K562 (cell line): ENCODE data around the gene CFAP206. TPM values are rescaled to one million over a fixed set of nuclear protein-coding genes. Genes with fewer than 3 reads are reported as not detected.

Experiments
- ATAC-seq: fragments of 200-7000 bp; cut with Tn5 transposase; 3 replicates; pipeline ENCODE4 v1.9.1; 2020; ENCODE audit warnings: moderate library complexity
- BruUV-seq: library from RNA; stranded (reverse); fragments of 400-500 nt; replicated peaks from 2 replicates; lab custom pipeline; 2021; lab: Mats Ljungman, UMichigan
- CTCF ChIA-PET: fragments of 300-600 bp; formaldehyde crosslinking; extraction: SDS; loops from one replicate; lab custom pipeline; 2021; ENCODE audit warnings: low intra/inter-chr PET ratio; lab: Yijun Ruan, JAX
- POLR2A ChIA-PET: fragments of 300-600, 350-650 bp; sonication (Branson Sonifier 250); formaldehyde crosslinking; extraction: SDS; loops from one replicate; lab custom pipeline; 2021; ENCODE audit warnings: antibody characterized with exemption, inconsistent platforms; lab: Yijun Ruan, JAX
- DNase-seq, 4 experiments: peaks; one replicate each; pipeline versions ENCODE4 v3.0.0 to v3.0.0-alpha.2; 2011 to 2018; ENCODE audit warnings: low spot score in 3 of 4, mixed read lengths in 3 of 4; ENCODE audit errors: extremely low read depth in 1 of 4
- FAIRE-seq: peaks from 2 replicates; lab custom pipeline; 2011; peaks lifted over from hg19 to GRCh38; lab: Jason Lieb, UNC
- H2AFZ ChIP-seq: 2 replicates; pipeline ENCODE4 v1.6.0; 2011; ENCODE audit warnings: low read depth, low read length, control low read depth, inconsistent platforms
- H3K27ac ChIP-seq: fragments of 200-600 bp; 3 replicates; pipeline ENCODE4 v1.8.0; 2011; ENCODE audit warnings: low read depth, mild to moderate bottlenecking, control low read depth, inconsistent platforms, low read length, moderate library complexity, mixed read lengths; ENCODE audit errors: extremely low read depth
- H3K27me3 ChIP-seq, 2 experiments: fragments of 300-600 bp in 1 of 2; 2 replicates in 1 of 2; 3 replicates in 1 of 2; pipeline versions ENCODE4 v1.6.0 to v1.8.0; 2011; ENCODE audit warnings: inconsistent platforms in 2 of 2, low read length in 2 of 2, mild to moderate bottlenecking in 1 of 2, mixed read lengths in 1 of 2, moderate library complexity in 1 of 2; ENCODE audit not compliant: control insufficient read depth in 2 of 2, insufficient read depth in 2 of 2
- H3K36me3 ChIP-seq: fragments of 300-600 bp; 3 replicates; pipeline ENCODE4 v1.8.0; 2011; ENCODE audit warnings: mild to moderate bottlenecking, low read length, inconsistent platforms; ENCODE audit not compliant: control insufficient read depth, insufficient read depth
- H3K4me1 ChIP-seq, 2 experiments: fragments of 200-600 bp in 1 of 2; replicated peaks in 1 of 2; 2 replicates in 1 of 2; 3 replicates in 1 of 2; pipeline versions ENCODE4 v1.5.1 to v1.8.0; 2011; ENCODE audit warnings: inconsistent platforms in 2 of 2, low read length in 2 of 2, mild to moderate bottlenecking in 1 of 2, mixed read lengths in 1 of 2, moderate library complexity in 1 of 2; ENCODE audit not compliant: control insufficient read depth in 2 of 2, insufficient read depth in 2 of 2
- H3K4me2 ChIP-seq: 2 replicates; pipeline ENCODE4 v1.6.1; 2011; ENCODE audit warnings: low read length, control low read depth, inconsistent platforms, mixed read lengths; ENCODE audit not compliant: insufficient read depth
- H3K4me3 ChIP-seq: fragments of 200-600 bp; sonication (generic), shearing (Covaris generic); 2 replicates; pipeline ENCODE4 v1.5.1; 2016; ENCODE audit warnings: control low read depth, inconsistent platforms
- H3K79me2 ChIP-seq: fragments of 200-600 bp; 3 replicates; pipeline ENCODE4 v1.8.0; 2011; ENCODE audit warnings: low read length, inconsistent platforms; ENCODE audit not compliant: control insufficient read depth, insufficient read depth
- H3K9ac ChIP-seq, 2 experiments: 2 replicates each; pipeline versions ENCODE4 v1.6.0 to v1.6.1; 2011; ENCODE audit warnings: low read depth in 2 of 2, low read length in 2 of 2, control low read depth in 1 of 2, inconsistent platforms in 1 of 2, mild to moderate bottlenecking in 1 of 2, mixed read lengths in 1 of 2; ENCODE audit not compliant: insufficient read depth in 1 of 2
- H3K9me1 ChIP-seq: one replicate; pipeline ENCODE4 v1.6.0; 2011; ENCODE audit warnings: inconsistent platforms, mild to moderate bottlenecking, low read length, moderate library complexity; ENCODE audit not compliant: control insufficient read depth, insufficient read depth
- H3K9me3 ChIP-seq: replicated peaks from 2 replicates; pipeline ENCODE4 v1.5.1; 2011; ENCODE audit warnings: low read depth, low read length, inconsistent platforms; ENCODE audit not compliant: control insufficient read depth, insufficient read depth
- H4K20me1 ChIP-seq: replicated peaks from 2 replicates; pipeline ENCODE4 v1.6.1; 2011; ENCODE audit warnings: low read length, inconsistent platforms, mixed read lengths; ENCODE audit not compliant: control insufficient read depth, insufficient read depth
- ARID2 ChIP-seq: fragments of 450-650 bp; IDR thresholded peaks from 2 replicates; pipeline ENCODE4 v1.6.1; 2017; ENCODE audit warnings: antibody characterized with exemption, mild to moderate bottlenecking
- CSDE1 ChIP-seq, 2 experiments: fragments of 450-650 bp; IDR thresholded peaks; 2 replicates each; pipeline ENCODE4 v1.6.1; 2016; ENCODE audit warnings: mild to moderate bottlenecking in 1 of 2
- IRF9 ChIP-seq: fragments of 450-650 bp; IDR thresholded peaks from 2 replicates; pipeline ENCODE4 v1.6.1; 2016; ENCODE audit warnings: missing biosample characterization, missing genetic modification characterization
- NCOA4 ChIP-seq: fragments of 450-650 bp; IDR thresholded peaks from 2 replicates; pipeline ENCODE4 v1.6.1; 2018; ENCODE audit warnings: mild to moderate bottlenecking; ENCODE audit not compliant: partially characterized antibody
- POLR2H ChIP-seq: IDR thresholded peaks from 2 replicates; pipeline ENCODE4 v1.6.1; 2016; ENCODE audit warnings: missing genetic modification characterization, low read depth, mild to moderate bottlenecking, control low read depth, missing compliant biosample characterization, moderate library complexity
- RAD21 ChIP-seq, 2 experiments: fragments of 250-450 bp in 1 of 2; fragments of 450-650 bp in 1 of 2; sonication (Bioruptor Pico) in 1 of 2; formaldehyde crosslinking in 1 of 2; IDR thresholded peaks in 1 of 2; conservative IDR thresholded peaks in 1 of 2; 2 replicates each; pipeline versions ENCODE4 v1.4.0 to v1.8.0; 2020 to 2022; ENCODE audit warnings: mild to moderate bottlenecking in 2 of 2, moderate library complexity in 1 of 2
- REST ChIP-seq, 2 experiments: fragments of 450-650 bp; formaldehyde crosslinking in 1 of 2; IDR thresholded peaks; 2 replicates each; pipeline versions ENCODE4 v1.4.0 to v1.6.1; 2014 to 2020; ENCODE audit warnings: mild to moderate bottlenecking in 2 of 2, borderline replicate concordance in 1 of 2, low read depth in 1 of 2
- SMC3 ChIP-seq: conservative IDR thresholded peaks from 2 replicates; pipeline ENCODE4 v1.6.1; 2011; ENCODE audit warnings: low read depth, low read length, improper control_type of control experiment; ENCODE audit not compliant: insufficient read depth
- TCF3 ChIP-seq: sonication (generic); formaldehyde crosslinking; IDR thresholded peaks from 2 replicates; pipeline ENCODE4 v1.4.0; 2020; ENCODE audit warnings: mild to moderate bottlenecking, missing genetic modification reagents
- ZNF134 ChIP-seq: fragments of 250-450 bp; sonication (Bioruptor Pico); conservative IDR thresholded peaks from 2 replicates; pipeline ENCODE4 v1.4.0; 2020
- WGBS: fragments of 100-300 bp; shearing (Covaris generic); methylation state at CpG from one replicate; pipeline ENCODE4 v1.1.6; 2016; ENCODE audit warnings: low coverage, mixed read lengths; ENCODE audit not compliant: insufficient coverage; ENCODE audit errors: missing lambda C conversion rate; 5-methylcytosine and 5-hydroxymethylcytosine counted together
- in situ Hi-C: fragments of 300-500 bp; cut with MboI; formaldehyde crosslinking; loops from 4 replicates; pipeline ENCODE4 v1.15.0; 2018; ENCODE audit warnings: inconsistent platforms, mixed read lengths
- intact Hi-C: fragments of 100-400 bp; cut with micrococcal nuclease; formaldehyde crosslinking; loops from 2 replicates; pipeline ENCODE4 v1.14.2; 2022
- polyA plus RNA-seq, 8 experiments: library from polyadenylated mRNA; depleted of rRNA in 4 of 8; stranded (reverse) in 5 of 8; unstranded in 3 of 8; fragments of >200 nt; fragmentation: Nextera tagmentation in 2 of 8; fragmentation: Illumina TruSeq in 1 of 8; extraction: Ambion mirVana in 2 of 8; extraction: Trizol in 1 of 8; gene quantifications; 2 replicates each; pipeline versions ENCODE4 v1.2.1 to v1.2.3, GENCODE V29; 2011 to 2014; ENCODE audit warnings: inconsistent platforms in 1 of 8, missing spikeins in 1 of 8
- total RNA-seq, 7 experiments: library from RNA; depleted of rRNA in 6 of 7; stranded (reverse); fragments of >200 nt in 6 of 7; fragmentation: Illumina TruSeq in 2 of 7; extraction: Trizol in 2 of 7; gene quantifications; 2 replicates each; pipeline versions ENCODE4 v1.2.1 to v1.2.3, GENCODE V29; 2011 to 2021; ENCODE audit warnings: low replicate concordance in 1 of 7

The CFAP206 gene
- total and polyA plus RNA-seq, 9 of the 15 experiments (the other 6 are each of a cell fraction or from before 2014, with no cell fraction given) = 0.06 to 0.33 (median 0.18) TPM; not detected in 2

GRCh38 chr6:87391334-87391733 lies 16.4 kb upstream of the CFAP206 start (continued):
- TF ChIP-seq ARID2 = peak; percentile 81
- TF ChIP-seq, all 486 proteins: peak for 8

GRCh38 chr6:87393026-87393622 lies 14.6 kb upstream of the CFAP206 start:
- intact Hi-C loops = loop anchor here (10.0 kb wide), 1 partner anchor 302 kb away; no protein-coding TSS in a partner anchor
- Histone ChIP-seq H3K27me3 (no peaks in the 10 kb centered on the region), H3K4me1 (no peaks in the 10 kb centered on the region), H3K4me2 (no peak overlapping the region), H3K9me3 (no peaks in the 10 kb centered on the region), H3K79me2 (no peaks in the 10 kb centered on the region), H3K9ac (no peak overlapping the region), H3K4me3 (no peak overlapping the region), H2AFZ (no peak overlapping the region), H3K36me3 (no peaks in the 10 kb centered on the region), H3K27ac (no peak overlapping the region), H3K9me1 (no peaks in the 10 kb centered on the region), H4K20me1 (no peaks in the 10 kb centered on the region; the same call in 1 of the 2 replicates)
- DNase-seq (peak; percentile 42 to 72 (median 50)), ATAC-seq (peak; percentile 91), FAIRE-seq (peak; percentile 81)
- no TSS peak for BruUV-seq
- CTCF ChIA-PET = interaction anchor here (0.5 to 3.4 kb wide), 5 partner anchors 19 to 326 kb away, joined by 3 to 21 read pairs (median 4); no protein-coding TSS in a partner anchor
- POLR2A ChIA-PET = interaction anchor here (0.6 to 0.7 kb wide), 2 partner anchors 15 to 29 kb away, joined by 3 read pairs; partner anchors contain the start of gene CFAP206
- 0% methylated on average over 2 of the region's 2 CpGs for WGBS
- in situ Hi-C loops = loop anchor here (10.0 kb wide), 1 partner anchor 328 kb away; no protein-coding TSS in a partner anchor
- 0 out of 2 replicates have a peak, but pooled peaks have one; percentile 25 for TF ChIP-seq IRF9 (tag)
- no peak for TF ChIP-seq ZNF134
- no peak for TF ChIP-seq NCOA4
- peak; percentile 76 to 82 for TF ChIP-seq RAD21 (CRISPR knock-in tag; conservative IDR thresholded peaks at IDR 0.05 in 1 of 2, IDR thresholded peaks at IDR 0.05 in 1 of 2)
- TF ChIP-seq CSDE1 (IDR thresholded peaks at IDR 0.05) = 0 out of 4 replicates have a peak, but pooled peaks of 1 of the 2 experiments have one; percentile 23
- no peak for TF ChIP-seq POLR2H (tag)
- TF ChIP-seq SMC3 = 0 out of 2 replicates have a peak, but pooled peaks have one; percentile 15
- TF ChIP-seq TCF3 (CRISPR knock-in tag) = no peak
- TF ChIP-seq REST (IDR thresholded peaks at IDR 0.05; ENCODE audit: borderline replicate concordance) = peak; percentile 57; the same call in 1 of the 2 replicates
- no peak for TF ChIP-seq REST (CRISPR knock-in tag; IDR thresholded peaks at IDR 0.05; ENCODE audit: low read depth)
